ENCODE measurements around the gene TM6SF1. TPM values are rescaled to one million over a fixed set of nuclear protein-coding genes. Genes with fewer than 3 reads are reported as not detected.

Gene TM6SF1
- total and polyA plus RNA-seq, 2 of the 8 experiments (the other 6 are each of a cell fraction or from before 2014, with no cell fraction given) = 0.74 to 1.0 TPM

- H2BK5ac ChIP-seq (ENCODE audit: low read depth, low read length) = no peak overlapping the region
- H2AK5ac ChIP-seq (ENCODE audit: low read depth, low read length) = no peak overlapping the region
- no peak overlapping the region for H2BK120ac ChIP-seq (replicated peaks; ENCODE audit: low read depth, low read length)
- no peak overlapping the region for H2AFZ ChIP-seq (ENCODE audit: low read length)
- H3K79me2 ChIP-seq (ENCODE audit: control insufficient read depth in 1 of 2, insufficient read depth in 2 of 2, low read length in 2 of 2) = no peaks in the 10 kb centered on the region
- no peaks in the 10 kb centered on the region for H3K9me3 ChIP-seq (ENCODE audit: insufficient read depth in 2 of 2, low read depth in 1 of 2, low read length in 1 of 2)
- H3K27ac ChIP-seq (ENCODE audit: low read depth, low read length) = no peak overlapping the region
- peaks cover 0 to 9% (median 4%) of the 10 kb centered on the region in 4 experiments; a peak in 3 of 7 replicates for H3K4me1 ChIP-seq (replicated peaks in 1 of 4; ENCODE audit: control insufficient read depth in 3 of 4, insufficient read depth in 4 of 4, low read length in 3 of 4)
- no peaks in the 10 kb centered on the region for H3K36me3 ChIP-seq (ENCODE audit: control insufficient read depth in 2 of 4, insufficient read depth in 4 of 4, low read length in 3 of 4)
- no peak overlapping the region for H3K14ac ChIP-seq (ENCODE audit: insufficient read length)
- no peak overlapping the region for H2BK20ac ChIP-seq (ENCODE audit: low read length)
- no peak for TF ChIP-seq RBBP5 (IDR thresholded peaks at IDR 0.05; ENCODE audit: borderline replicate concordance, low read depth, low read length)
- TF ChIP-seq TBP (IDR thresholded peaks at IDR 0.05; ENCODE audit: low read depth, low read length) = no peak
- no peak for TF ChIP-seq CEBPB (IDR thresholded peaks at IDR 0.05; ENCODE audit: low read depth, low read length)
- no peak for TF ChIP-seq USF2 (IDR thresholded peaks at IDR 0.05; ENCODE audit: low read length)
- no peak overlapping the region for H2BK15ac ChIP-seq (ENCODE audit: low read length)
- no peak overlapping the region for H3K4me3 ChIP-seq (ENCODE audit: extremely low read depth in 1 of 4, insufficient read depth in 2 of 4, low read depth in 3 of 4, low read length in 4 of 4)
- H3K18ac ChIP-seq (ENCODE audit: extremely low read depth, low read length) = no peak overlapping the region
- H3K9ac ChIP-seq (replicated peaks in 1 of 4; ENCODE audit: extremely low read depth in 1 of 4, low read depth in 3 of 4, low read length in 3 of 4) = no peak overlapping the region
- H3K79me1 ChIP-seq (ENCODE audit: low read depth, low read length) = no peaks in the 10 kb centered on the region
- peaks cover 0 to 5% of the 10 kb centered on the region in 2 experiments for H4K20me1 ChIP-seq (replicated peaks in 1 of 2; ENCODE audit: control insufficient read depth in 1 of 2, insufficient read depth in 2 of 2, low read length in 2 of 2)
- DNase-seq (ENCODE audit: low read depth in 1 of 2, low spot score in 2 of 2) (no peak), FAIRE-seq (no peak)
- H4K5ac ChIP-seq (ENCODE audit: insufficient read length, low read depth, low read length) = no peak overlapping the region
- H3K27me3 ChIP-seq (replicated peaks in 1 of 4; ENCODE audit: control insufficient read depth in 3 of 4, extremely low read depth in 1 of 4, insufficient read depth in 3 of 4, low read length in 3 of 4) = peaks cover 0 to 33% (median 25%) of the 10 kb centered on the region in 4 experiments; a peak in 6 of 7 replicates
- POLR2A ChIA-PET (ENCODE audit: partially characterized antibody) = no interaction called here
- no peak overlapping the region for H2BK12ac ChIP-seq (ENCODE audit: low read depth, low read length)
- peaks cover 13% of the 10 kb centered on the region; the same call in 1 of the 2 replicates for H3K23me2 ChIP-seq (ENCODE audit: low read depth, low read length)
- WGBS, 2 experiments (ENCODE audit: extremely low coverage in 1 of 2, insufficient coverage in 1 of 2, insufficient read length in 1 of 2, insufficient replicate concordance in 2 of 2, low coverage in 1 of 2, low lambda C conversion rate in 2 of 2, missing lambda C conversion rate in 1 of 2) = 85% methylated on average over 3 of the region's 3 CpGs; no CpG with 5 or more reads in 1 of the 2 experiments
- no peak overlapping the region for H3K4ac ChIP-seq (replicated peaks; ENCODE audit: insufficient read length, low read depth, low read length)
- no peak overlapping the region for H3K23ac ChIP-seq (ENCODE audit: insufficient read length)
- no peak overlapping the region for H4K8ac ChIP-seq (ENCODE audit: extremely low read depth, insufficient read depth, low read length)
- no peak overlapping the region for H3K56ac ChIP-seq (replicated peaks; ENCODE audit: insufficient read length, low read depth, low read length)
- CTCF ChIA-PET (ENCODE audit: partially characterized antibody) = no interaction called here
- H4K91ac ChIP-seq (replicated peaks; ENCODE audit: insufficient read length, low read length) = no peak overlapping the region
- no peak overlapping the region for H3K4me2 ChIP-seq (ENCODE audit: insufficient read depth in 1 of 2, low read depth in 2 of 2, low read length in 2 of 2)
These were observed 2.9 kb downstream of the TM6SF1 start for GRCh38 chr15:83110381-83110780.

Data from H1 (cell line).